Superior temporal gyrus (tissue), 1 donor: ENCODE data around the gene CYFIP1.
A peak's percentile ranks its signal among the peaks of the same experiment; 100 is the strongest.
"Not testable (repeated sequence)": the region's sequence is repeated elsewhere in the genome, so short reads cannot be mapped to it uniquely, and the experiment has no call there.

ENCODE experiments used
- DNase-seq: peaks from one replicate; pipeline ENCODE4 v3.0.0-alpha.2; 2016; ENCODE audit errors: extremely low spot score

Gene CYFIP1

GRCh38 chr15:22980189-22981050 is at the start of gene CYFIP1:
CYFIP1 (minus strand) TSS chr15:22980368; CDS start chr15:22947285, 33,083 bp downstream.
- no peak for DNase-seq

GRCh38 chr15:23026218-23026617 is 46.0 kb upstream of the CYFIP1 start:
- peak; percentile 2 for DNase-seq

GRCh38 chr15:23022156-23022555 is 42.0 kb upstream of the CYFIP1 start:
- DNase-seq = no peak

- DNase-seq = no peak
These were observed 34.3 kb upstream of the CYFIP1 start for GRCh38 chr15:23014394-23015000.

- no peak for DNase-seq
These were observed 33.5 kb upstream of the CYFIP1 start for GRCh38 chr15:23013681-23014080.

GRCh38 chr15:23012616-23013015 is 32.4 kb upstream of the CYFIP1 start:
- DNase-seq = not testable (repeated sequence)

- DNase-seq = no peak
These were observed 23.6 kb upstream of the CYFIP1 start for GRCh38 chr15:23003736-23004135.

- DNase-seq = no peak
These were observed 22.8 kb upstream of the CYFIP1 start for GRCh38 chr15:23002920-23003319.

GRCh38 chr15:22995795-22996194 is 15.6 kb upstream of the CYFIP1 start:
- no peak for DNase-seq

- DNase-seq = no peak
These were observed 11.8 kb upstream of the CYFIP1 start for GRCh38 chr15:22992024-22992326.

GRCh38 chr15:22989576-22990477 is 9.7 kb upstream of the CYFIP1 start:
- DNase-seq = no peak

GRCh38 chr15:22988811-22989210 is 8.6 kb upstream of the CYFIP1 start:
- no peak for DNase-seq

- DNase-seq = not testable (repeated sequence)
These were observed 1.8 kb upstream of the CYFIP1 start for GRCh38 chr15:22981931-22982330.

GRCh38 chr15:22981051-22981840 is 1.1 kb upstream of the CYFIP1 start:
- DNase-seq = no peak

GRCh38 chr15:22979238-22980188 is 655 bp downstream of the CYFIP1 start:
- DNase-seq = peak; percentile 44

- DNase-seq = no peak
These were observed 1.4 kb downstream of the CYFIP1 start for GRCh38 chr15:22978691-22979237.

GRCh38 chr15:22974745-22975144 is 5.4 kb downstream of the CYFIP1 start:
- no peak for DNase-seq

GRCh38 chr15:22973987-22974386 is 6.2 kb downstream of the CYFIP1 start:
- DNase-seq = no peak

GRCh38 chr15:22973286-22973685 is 6.9 kb downstream of the CYFIP1 start:
- DNase-seq = no peak

- no peak for DNase-seq
These were observed 10.7 kb downstream of the CYFIP1 start for GRCh38 chr15:22969489-22969888.
